ENCODE data around the gene LYL1. TPM values are rescaled to one million over a fixed set of nuclear protein-coding genes. Genes with fewer than 3 reads are reported as not detected.

The LYL1 gene
- total and polyA plus RNA-seq, 9 of the 15 experiments (the other 6 are each of a cell fraction or from before 2014, with no cell fraction given), result 1.3 to 266 (median 34.0) TPM

- Histone ChIP-seq H3K4me3 (no peak overlapping the region), H3K9me1 (ENCODE audit: control insufficient read depth, insufficient read depth, low read length) (no peaks in the 10 kb centered on the region), H3K9me3 (replicated peaks; ENCODE audit: control insufficient read depth, insufficient read depth, low read depth, low read length) (no peaks in the 10 kb centered on the region), H3K4me2 (ENCODE audit: insufficient read depth, low read length) (no peak overlapping the region), H3K9ac (ENCODE audit: insufficient read depth in 1 of 2, low read depth in 2 of 2, low read length in 2 of 2) (peak overlapping the region in 1 of 2 experiments; percentile 65; a peak in 1 of 4 replicates), H3K4me1 (replicated peaks in 1 of 2; ENCODE audit: control insufficient read depth in 2 of 2, insufficient read depth in 2 of 2, low read length in 2 of 2) (peaks cover 16 to 22% of the 10 kb centered on the region in 2 experiments), H2AFZ (ENCODE audit: low read depth, low read length) (no peak overlapping the region), H3K27me3 (ENCODE audit: control insufficient read depth in 2 of 2, insufficient read depth in 2 of 2, low read length in 2 of 2) (no peaks in the 10 kb centered on the region), H3K79me2 (ENCODE audit: control insufficient read depth, insufficient read depth, low read length) (peaks cover 91% of the 10 kb centered on the region), H3K36me3 (ENCODE audit: control insufficient read depth, insufficient read depth, low read length) (peaks cover 80% of the 10 kb centered on the region), H4K20me1 (replicated peaks; ENCODE audit: control insufficient read depth, insufficient read depth, low read length) (peaks cover 54% of the 10 kb centered on the region), H3K27ac (ENCODE audit: extremely low read depth, low read depth, low read length) (no peak overlapping the region; the same call in 2 of the 3 replicates)
- intact Hi-C loops (cut with micrococcal nuclease) (no loop called here), in situ Hi-C loops (cut with MboI) (no loop called here)
- ATAC-seq (peak; percentile 12; the same call in 1 of the 3 replicates), FAIRE-seq (no peak), DNase-seq (ENCODE audit: extremely low read depth in 1 of 4, low spot score in 3 of 4) (no peak)
- WGBS (ENCODE audit: insufficient coverage, low coverage, missing lambda C conversion rate), result 85% methylated on average over 6 of the region's 6 CpGs
- ChIA-PET CTCF (ENCODE audit: low intra/inter-chr PET ratio) (interaction anchor here (0.6 kb wide), 1 partner anchor 1991 kb away, joined by 3 read pairs; no protein-coding TSS in a partner anchor), POLR2A (interaction anchor here (0.8 to 3.1 kb wide), 7 partner anchors 9 to 42 kb away, joined by 3 to 13 read pairs (median 10); partner anchors contain the start of genes IER2, NACC1 and STX10)
- no peak for TF ChIP-seq ZNF583 (CRISPR knock-in tag; IDR thresholded peaks at IDR 0.05)
- no peak for TF ChIP-seq TFAM (CRISPR knock-in tag; conservative IDR thresholded peaks at IDR 0.05)
- TF ChIP-seq ZC3H8 (IDR thresholded peaks at IDR 0.05), result no peak
- no peak for TF ChIP-seq ZNF239 (CRISPR knock-in tag; IDR thresholded peaks at IDR 0.05)
- TF ChIP-seq CEBPB (tag; IDR thresholded peaks at IDR 0.05), result no peak
- TF ChIP-seq IFI16 (CRISPR knock-in tag; IDR thresholded peaks at IDR 0.05), result no peak
- peak; percentile 54; the same call in 1 of the 2 replicates for TF ChIP-seq SUPT5H (IDR thresholded peaks at IDR 0.05)
- TF ChIP-seq NRF1 (conservative IDR thresholded peaks at IDR 0.05 in 1 of 2, IDR thresholded peaks at IDR 0.05 in 1 of 2), result no peak
- TF ChIP-seq POLR2A (conservative IDR thresholded peaks at IDR 0.05), result peak; percentile 56; the same call in 1 of the 2 replicates
- no peak for TF ChIP-seq UBTF (IDR thresholded peaks at IDR 0.05; ENCODE audit: borderline replicate concordance in 1 of 2, low read depth in 2 of 2, low read length in 2 of 2)
- BruUV-seq (replicated peaks), result no TSS peak
These were observed 25.3 kb upstream of the LYL1 start for GRCh38 chr19:13127811-13128575.

Measured in K562 (cell line).